Brain microvascular endothelial cell (primary cell): Measurements from ENCODE around the gene ZNF512.

ENCODE experiments used
- DNase-seq: peaks from one replicate; pipeline ENCODE4 v3.0.0-alpha.2; 2020
- H3K27ac ChIP-seq: fragments of 250-450 bp; sonication (Bioruptor Pico); 2 replicates; pipeline ENCODE4 v1.5.1; 2020; ENCODE audit warnings: mild to moderate bottlenecking, moderate library complexity
- H3K27me3 ChIP-seq: fragments of 250-450 bp; sonication (Bioruptor Pico); replicated peaks from 2 replicates; pipeline ENCODE4 v1.5.1; 2020; ENCODE audit warnings: mild to moderate bottlenecking
- H3K36me3 ChIP-seq: fragments of 250-450 bp; sonication (Bioruptor Pico); replicated peaks from 2 replicates; pipeline ENCODE4 v1.5.1; 2020; ENCODE audit warnings: mild to moderate bottlenecking
- H3K4me3 ChIP-seq: 2 replicates; pipeline ENCODE4 v1.5.1; 2011; ENCODE audit warnings: low read depth, mild to moderate bottlenecking, control low read depth, low read length, moderate library complexity
- in situ Hi-C: cut with HindIII; loops from 2 replicates; pipeline ENCODE4 v1.10.0; 2017; ENCODE audit warnings: low sequenced_read_pairs, low pct_ligation_motif_present
- TF ChIP-seq, protein P1 (sequence below): IDR thresholded peaks from 2 replicates; pipeline ENCODE4 v1.5.1; 2011; ENCODE audit warnings: low read depth, mild to moderate bottlenecking, moderate library complexity, low read length, control low read depth, inconsistent platforms; ENCODE audit errors: missing control alignments

ZNF512 gene

DNA sequence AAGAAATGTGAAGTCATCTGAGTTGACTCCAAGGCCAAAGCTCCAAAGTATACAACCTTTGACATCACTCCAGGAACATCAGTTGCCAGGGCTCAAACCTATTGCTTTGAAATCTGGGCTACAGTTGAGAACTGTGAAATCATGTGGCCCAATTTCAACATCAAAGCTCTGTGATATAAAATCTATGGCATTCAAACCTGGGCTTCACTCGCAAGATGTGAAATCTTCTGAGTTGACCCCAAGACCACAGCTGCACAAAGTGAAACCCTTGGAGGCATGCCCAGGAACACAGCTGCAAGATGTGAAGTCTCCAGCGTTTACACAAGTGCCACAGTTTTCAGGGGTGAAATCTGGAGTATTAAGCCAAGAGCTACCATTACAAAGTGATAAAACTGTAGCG, 9.4 kb upstream of the ZNF512 start:
- peak; percentile 38 for DNase-seq

DNA sequence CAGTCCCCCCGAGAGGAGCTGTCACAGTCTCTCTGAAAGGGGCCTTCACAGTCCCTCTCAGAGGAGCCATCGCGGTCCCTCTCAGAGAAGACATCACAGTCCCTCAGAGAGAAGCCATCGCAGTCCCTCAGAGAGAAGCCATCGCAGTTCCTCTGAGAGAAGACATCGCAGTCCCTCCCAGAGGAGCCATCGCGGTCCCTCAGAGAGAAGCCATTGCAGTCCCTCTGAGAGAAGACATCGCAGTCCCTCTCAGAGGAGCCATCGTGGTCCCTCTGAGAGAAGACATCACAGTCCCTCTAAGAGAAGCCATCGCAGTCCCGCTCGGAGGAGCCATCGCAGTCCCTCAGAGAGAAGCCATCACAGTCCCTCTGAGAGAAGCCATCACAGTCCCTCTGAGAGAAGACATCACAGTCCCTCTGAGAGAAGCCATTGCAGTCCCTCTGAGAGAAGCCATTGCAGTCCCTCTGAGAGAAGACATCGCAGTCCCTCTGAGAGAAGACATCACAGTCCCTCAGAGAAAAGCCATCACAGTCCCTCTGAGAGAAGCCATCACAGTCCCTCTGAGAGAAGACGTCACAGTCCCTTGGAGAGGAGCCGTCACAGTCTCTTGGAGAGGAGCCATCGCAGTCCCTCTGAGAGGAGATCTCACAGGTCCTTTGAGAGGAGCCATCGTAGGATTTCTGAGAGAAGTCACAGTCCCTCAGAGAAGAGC, 1.3 kb upstream of the ZNF512 start:
- H3K27ac ChIP-seq = no peak overlapping the region
- DNase-seq = no peak
- H3K4me3 ChIP-seq = no peak overlapping the region
- no peaks in the 10 kb centered on the region for H3K36me3 ChIP-seq
- TF ChIP-seq, protein P1, sequence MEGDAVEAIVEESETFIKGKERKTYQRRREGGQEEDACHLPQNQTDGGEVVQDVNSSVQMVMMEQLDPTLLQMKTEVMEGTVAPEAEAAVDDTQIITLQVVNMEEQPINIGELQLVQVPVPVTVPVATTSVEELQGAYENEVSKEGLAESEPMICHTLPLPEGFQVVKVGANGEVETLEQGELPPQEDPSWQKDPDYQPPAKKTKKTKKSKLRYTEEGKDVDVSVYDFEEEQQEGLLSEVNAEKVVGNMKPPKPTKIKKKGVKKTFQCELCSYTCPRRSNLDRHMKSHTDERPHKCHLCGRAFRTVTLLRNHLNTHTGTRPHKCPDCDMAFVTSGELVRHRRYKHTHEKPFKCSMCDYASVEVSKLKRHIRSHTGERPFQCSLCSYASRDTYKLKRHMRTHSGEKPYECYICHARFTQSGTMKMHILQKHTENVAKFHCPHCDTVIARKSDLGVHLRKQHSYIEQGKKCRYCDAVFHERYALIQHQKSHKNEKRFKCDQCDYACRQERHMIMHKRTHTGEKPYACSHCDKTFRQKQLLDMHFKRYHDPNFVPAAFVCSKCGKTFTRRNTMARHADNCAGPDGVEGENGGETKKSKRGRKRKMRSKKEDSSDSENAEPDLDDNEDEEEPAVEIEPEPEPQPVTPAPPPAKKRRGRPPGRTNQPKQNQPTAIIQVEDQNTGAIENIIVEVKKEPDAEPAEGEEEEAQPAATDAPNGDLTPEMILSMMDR = no peak
- in situ Hi-C loops = no loop called here
- no peaks in the 10 kb centered on the region for H3K27me3 ChIP-seq

More for the DNA sequence above, 9.4 kb upstream of the ZNF512 start:
- Histone ChIP-seq H3K36me3 (no peaks in the 10 kb centered on the region), H3K27ac (no peak overlapping the region), H3K4me3 (no peak overlapping the region), H3K27me3 (no peaks in the 10 kb centered on the region)
- in situ Hi-C loops = no loop called here
- TF ChIP-seq, protein P1 = no peak

DNA sequence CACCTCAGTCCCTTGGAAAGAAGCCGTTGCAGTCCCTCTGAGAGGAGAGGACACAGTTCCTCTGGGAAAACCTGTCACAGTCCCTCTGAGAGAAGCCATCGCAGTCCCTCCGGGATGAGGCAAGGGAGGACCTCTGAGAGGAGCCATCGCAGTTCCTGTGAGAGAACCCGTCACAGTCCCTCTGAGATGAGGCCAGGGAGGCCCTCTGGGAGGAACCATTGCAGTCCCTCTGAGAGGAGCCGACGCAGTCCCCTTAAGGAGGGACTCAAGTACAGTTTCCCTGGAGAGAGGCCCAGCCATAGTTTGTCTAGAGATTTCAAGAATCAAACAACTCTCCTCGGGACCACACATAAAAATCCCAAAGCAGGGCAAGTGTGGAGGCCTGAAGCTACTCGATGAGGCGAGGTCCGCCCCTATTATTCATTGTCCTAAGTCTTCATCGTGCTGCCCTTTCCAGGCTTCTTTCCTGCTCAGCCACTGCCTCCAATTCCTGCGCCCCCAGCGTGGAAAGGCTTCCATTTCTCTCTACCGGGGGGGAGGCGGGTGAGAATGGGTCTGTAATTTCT, 630 bp upstream of the ZNF512 start:
- Histone ChIP-seq H3K36me3 (no peaks in the 10 kb centered on the region), H3K27me3 (no peaks in the 10 kb centered on the region), H3K27ac (no peak overlapping the region), H3K4me3 (peak overlapping the region; percentile 83)
- in situ Hi-C loops = no loop called here
- TF ChIP-seq, protein P1 = no peak
- no peak for DNase-seq

DNA sequence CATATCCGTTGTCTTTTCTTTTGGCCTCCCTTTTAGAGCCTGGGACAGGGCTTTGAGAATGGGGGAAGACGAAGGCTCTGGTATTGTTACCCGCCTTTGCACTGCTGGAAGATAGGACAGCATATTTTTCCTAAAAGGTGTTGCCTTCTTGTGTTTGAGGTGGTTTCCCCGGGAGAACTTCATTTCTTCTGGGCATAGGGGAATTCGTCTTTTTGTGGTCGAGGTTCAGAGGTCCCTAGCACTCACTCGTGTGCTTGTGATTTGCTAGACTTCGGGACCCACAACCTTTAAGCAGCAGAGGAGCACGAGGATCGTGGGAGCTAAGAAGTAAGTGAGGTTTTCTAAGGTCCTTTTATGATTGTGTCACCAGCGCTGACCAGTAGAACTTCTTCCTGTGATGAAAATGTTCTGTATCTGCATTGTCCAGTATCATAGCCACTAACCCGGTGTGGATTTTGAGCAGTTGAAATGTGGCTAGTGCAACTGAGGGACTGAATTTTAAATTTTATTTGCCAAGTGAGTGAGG, 611 bp downstream of the ZNF512 start:
- TF ChIP-seq, protein P1 = no peak
- in situ Hi-C loops = no loop called here
- Histone ChIP-seq H3K36me3 (no peaks in the 10 kb centered on the region), H3K27me3 (no peaks in the 10 kb centered on the region), H3K4me3 (peak overlapping the region; percentile 83), H3K27ac (peak overlapping the region; percentile 40)
- DNase-seq = no peak

DNA sequence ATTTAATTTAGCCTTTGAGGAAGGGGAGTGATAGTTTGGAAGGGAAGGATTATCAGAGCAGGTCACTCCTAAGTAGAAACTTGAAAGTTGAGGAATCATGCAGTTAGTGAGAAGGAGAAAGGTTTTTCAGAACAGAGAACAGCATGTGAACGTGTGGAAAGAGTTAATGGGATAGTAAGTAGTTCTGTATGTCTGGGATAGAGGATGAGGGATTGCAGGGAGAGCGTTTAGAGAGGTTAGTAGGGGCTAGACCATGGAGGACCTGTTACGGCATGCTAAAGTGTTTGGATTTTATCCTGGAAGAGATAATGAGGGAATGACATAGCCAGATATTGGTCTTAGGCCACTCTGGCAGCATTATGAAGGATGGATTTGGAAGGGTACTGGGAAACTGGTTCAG, 1.8 kb downstream of the ZNF512 start:
- in situ Hi-C loops = no loop called here
- TF ChIP-seq, protein P1 = no peak
- Histone ChIP-seq H3K27me3 (no peaks in the 10 kb centered on the region), H3K4me3 (peak overlapping the region; percentile 15), H3K27ac (no peak overlapping the region), H3K36me3 (no peaks in the 10 kb centered on the region)
- no peak for DNase-seq
